SU-DHL-6 (cell line): ENCODE measurements around the gene VARS1.

Experiments
- H2AFZ ChIP-seq: fragments of 200-600 bp; sonication (generic); 2 replicates; pipeline ENCODE4 v1.6.1; 2014; ENCODE audit warnings: low read depth, mild to moderate bottlenecking, moderate library complexity, mixed read lengths, antibody characterized with exemption, low read length; ENCODE audit not compliant: severe bottlenecking
- H3F3A ChIP-seq: fragments of 200-600 bp; shearing (Covaris generic); 2 replicates; pipeline ENCODE4 v1.6.0; 2016; ENCODE audit warnings: antibody characterized with exemption, mild to moderate bottlenecking; ENCODE audit not compliant: insufficient read depth
- H3K27ac ChIP-seq: fragments of 200-600 bp; sonication (generic); 2 replicates; pipeline ENCODE4 v1.5.1; 2016; ENCODE audit warnings: low read depth, mild to moderate bottlenecking, low read length, moderate library complexity, mixed read lengths
- H3K27me3 ChIP-seq: fragments of 200-600 bp; sonication (generic), shearing (Covaris generic); 2 replicates; pipeline ENCODE4 v1.6.0; 2014; ENCODE audit warnings: mild to moderate bottlenecking, low read length
- H3K36me3 ChIP-seq: fragments of 200-600 bp; sonication (generic); 2 replicates; pipeline ENCODE4 v1.6.1; 2014; ENCODE audit warnings: mild to moderate bottlenecking, low read length, mixed read lengths
- H3K4me2 ChIP-seq: fragments of 300-600, 200-600 bp; shearing (Covaris generic), sonication (generic); 2 replicates; pipeline ENCODE4 v1.6.0; 2014; ENCODE audit warnings: low read length, low read depth, mild to moderate bottlenecking; ENCODE audit not compliant: poor library complexity, severe bottlenecking
- H3K4me3 ChIP-seq: fragments of 200-600 bp; sonication (generic); 2 replicates; pipeline ENCODE4 v1.5.1; 2014; ENCODE audit warnings: antibody characterized with exemption, low read length, mild to moderate bottlenecking, mixed read lengths; ENCODE audit not compliant: insufficient read depth, poor library complexity, severe bottlenecking
- H3K79me2 ChIP-seq: fragments of 200-600 bp; sonication (generic); 2 replicates; pipeline ENCODE4 v1.6.1; 2014; ENCODE audit warnings: mild to moderate bottlenecking, low read length, moderate library complexity; ENCODE audit not compliant: insufficient read depth
- H3K9ac ChIP-seq: fragments of 200-600 bp; sonication (generic); 2 replicates; pipeline ENCODE4 v1.7.0; 2014; ENCODE audit warnings: mild to moderate bottlenecking, low read length
- H3K9me2 ChIP-seq: fragments of 200-600 bp; sonication (generic); replicated peaks from 2 replicates; pipeline ENCODE4 v1.6.1; 2014; ENCODE audit warnings: low read length; ENCODE audit not compliant: insufficient read depth
- H3K9me3 ChIP-seq: fragments of 200-600 bp; sonication (generic); 2 replicates; pipeline ENCODE4 v1.6.1; 2014; ENCODE audit warnings: low read length, mixed read lengths; ENCODE audit not compliant: insufficient read depth
- H4K20me1 ChIP-seq: fragments of 200-600 bp; sonication (generic); 2 replicates; pipeline ENCODE4 v1.6.1; 2014; ENCODE audit warnings: low read depth, mild to moderate bottlenecking, antibody characterized with exemption, low read length, moderate library complexity, mixed read lengths
- CTCF ChIP-seq: fragments of 200-600 bp; sonication (generic); IDR thresholded peaks from one replicate; pipeline ENCODE4 v1.5.1; 2017; ENCODE audit warnings: antibody characterized with exemption, mild to moderate bottlenecking, low read length, moderate library complexity; ENCODE audit not compliant: insufficient read depth, poor library complexity, severe bottlenecking
- EZH2phosphoT487 ChIP-seq: fragments of 200-600 bp; sonication (generic), shearing (Covaris generic); conservative IDR thresholded peaks from 2 replicates; pipeline ENCODE4 v1.6.1; 2018; ENCODE audit warnings: mild to moderate bottlenecking, antibody characterized with exemption, low read length, moderate library complexity, mixed read lengths

Gene VARS1

DNA sequence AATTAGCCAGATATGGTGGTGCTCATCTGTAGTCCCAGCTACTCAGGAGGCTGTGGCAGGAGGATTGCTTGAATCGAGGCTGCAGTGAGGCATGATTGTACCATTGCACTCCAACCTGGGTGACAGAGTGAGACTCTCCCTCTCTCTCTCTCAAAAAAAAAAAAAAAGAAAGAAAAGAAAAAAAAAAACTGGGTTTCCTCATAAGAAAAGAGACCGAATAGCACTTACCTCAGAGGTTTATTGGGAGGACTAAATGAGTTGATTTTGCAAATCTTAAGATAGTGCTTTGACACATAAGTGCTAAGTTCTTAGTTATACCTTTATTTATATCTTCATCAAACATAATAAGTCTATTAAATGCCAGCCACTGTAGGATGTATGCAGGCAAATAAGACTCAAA is 24.7 kb downstream of the VARS1 start:
- Histone ChIP-seq H3K36me3 (no peaks in the 10 kb centered on the region), H3K9me2 (no peaks in the 10 kb centered on the region), H3K9me3 (no peaks in the 10 kb centered on the region), H3K9ac (no peak overlapping the region), H3K79me2 (no peaks in the 10 kb centered on the region), H3F3A (no peaks in the 10 kb centered on the region; the same call in 1 of the 2 replicates), H3K27me3 (no peaks in the 10 kb centered on the region), H3K4me3 (no peak overlapping the region), H3K4me2 (no peak overlapping the region), H4K20me1 (no peaks in the 10 kb centered on the region), H3K27ac (no peak overlapping the region), H2AFZ (no peak overlapping the region)
- TF ChIP-seq EZH2phosphoT487: no peak
- TF ChIP-seq CTCF: no peak

DNA sequence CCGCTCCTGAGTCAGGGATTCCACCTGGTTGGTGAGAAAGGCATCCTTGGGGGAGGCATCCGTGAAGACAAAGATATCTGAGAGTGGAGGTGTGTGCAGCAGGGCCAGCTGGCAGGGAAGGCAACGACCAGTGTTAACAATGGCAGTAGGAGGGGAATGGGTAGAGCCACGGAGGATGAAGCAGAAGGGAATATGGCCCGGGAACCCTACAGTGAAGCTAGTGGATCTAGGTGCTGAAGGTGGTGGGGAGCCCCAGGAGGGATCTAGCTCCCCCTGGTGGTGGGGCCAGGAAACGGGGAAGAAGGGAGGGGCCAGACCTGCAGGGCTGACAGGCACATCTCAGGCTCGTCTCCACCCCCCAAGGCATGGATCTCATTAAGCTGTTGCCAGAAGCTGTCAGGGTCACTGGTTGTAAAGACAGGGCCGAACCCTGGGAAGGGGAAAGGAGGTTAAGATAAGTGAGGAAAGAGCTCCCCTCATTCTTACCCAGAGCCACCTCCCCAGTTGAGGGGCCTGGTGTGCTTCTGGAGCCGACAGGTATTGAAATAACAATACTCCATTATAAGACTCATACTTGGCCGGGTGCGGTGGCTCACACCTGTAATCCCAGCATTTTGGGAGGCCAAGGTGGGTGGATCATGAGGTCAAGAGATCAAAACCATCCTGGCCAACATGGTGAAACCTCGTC is 25.7 kb downstream of the VARS1 start:
- Histone ChIP-seq H3K9me2 (no peaks in the 10 kb centered on the region), H3K27me3 (no peaks in the 10 kb centered on the region), H3K9ac (no peak overlapping the region), H3K4me3 (no peak overlapping the region), H4K20me1 (no peaks in the 10 kb centered on the region), H2AFZ (no peak overlapping the region), H3K36me3 (no peaks in the 10 kb centered on the region), H3K9me3 (no peaks in the 10 kb centered on the region), H3K27ac (no peak overlapping the region), H3K79me2 (no peaks in the 10 kb centered on the region), H3F3A (no peaks in the 10 kb centered on the region; the same call in 1 of the 2 replicates), H3K4me2 (no peak overlapping the region)
- TF ChIP-seq CTCF (peak; percentile 98), EZH2phosphoT487 (no peak)

DNA sequence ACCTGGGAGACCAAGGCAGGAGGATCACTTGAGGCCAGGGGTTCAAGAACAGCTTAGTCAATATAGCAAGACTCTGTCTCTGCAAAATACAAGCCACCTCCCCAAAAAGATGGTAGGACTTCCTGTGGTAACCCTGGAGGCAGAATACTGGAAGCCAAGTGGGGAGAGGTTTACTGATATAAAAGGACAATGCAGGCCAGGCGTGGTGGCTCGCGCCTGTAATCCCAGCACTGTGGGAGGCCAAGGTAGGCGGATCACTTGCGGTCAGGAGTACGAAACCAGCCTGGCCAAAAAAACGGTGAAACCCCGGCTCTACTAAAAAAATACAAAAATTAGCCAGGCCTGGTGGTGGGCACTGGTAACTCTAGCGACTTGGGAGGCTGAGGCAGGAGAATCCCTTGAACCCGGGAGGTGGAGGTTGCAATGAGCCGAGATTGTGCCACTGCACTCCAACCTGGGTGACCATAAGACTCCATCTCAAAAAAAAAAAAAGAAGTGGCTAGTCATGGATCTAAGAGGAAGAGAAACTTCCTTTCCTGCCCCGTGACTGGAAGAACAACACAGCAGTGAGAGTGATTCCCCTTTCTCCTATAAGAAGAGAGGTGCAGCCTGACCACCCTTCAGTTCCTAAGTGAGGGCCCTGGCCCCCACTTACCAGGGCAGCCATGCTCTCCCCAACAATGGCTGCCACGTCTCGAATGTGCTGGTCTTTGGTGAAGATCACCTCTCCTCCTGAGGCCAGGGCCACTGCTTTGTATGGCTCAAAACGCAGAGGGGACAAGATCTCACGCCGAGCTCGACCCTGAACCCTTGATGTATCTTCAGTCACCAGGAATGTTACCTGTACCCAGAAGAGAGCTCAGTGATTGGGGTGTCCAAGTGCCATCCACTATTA is 26.9 kb downstream of the VARS1 start:
- Histone ChIP-seq H4K20me1 (no peaks in the 10 kb centered on the region), H3K9me2 (no peaks in the 10 kb centered on the region), H3F3A (peaks cover 8% of the 10 kb centered on the region), H3K4me3 (no peak overlapping the region), H3K27ac (no peak overlapping the region), H3K9me3 (no peaks in the 10 kb centered on the region), H3K27me3 (no peaks in the 10 kb centered on the region), H3K9ac (no peak overlapping the region), H3K4me2 (no peak overlapping the region), H3K79me2 (no peaks in the 10 kb centered on the region), H2AFZ (no peak overlapping the region), H3K36me3 (no peaks in the 10 kb centered on the region)
- TF ChIP-seq CTCF (no peak), EZH2phosphoT487 (no peak)
